GM19468 (cell line): Measurements from ENCODE around the gene TLR1.
"Not testable (repeated sequence)": the region's sequence is repeated elsewhere in the genome, so short reads cannot be mapped to it uniquely, and the experiment has no call there.

Experiments
- ATAC-seq: cut with Tn5 transposase; IDR thresholded peaks from one replicate; pipeline ENCODE4 v1.9.1; 2021; ENCODE audit warnings: mild to moderate bottlenecking, moderate library complexity, moderate number of reproducible peaks; ENCODE audit not compliant: unreplicated experiment; ENCODE audit errors: extremely low read depth

The TLR1 gene

GRCh38 chr4:38779790-38780189 is 24.8 kb downstream of the TLR1 start:
- ATAC-seq, result no peak

- ATAC-seq, result not testable (repeated sequence)
These were observed 26.7 kb downstream of the TLR1 start for GRCh38 chr4:38777925-38778324.

- ATAC-seq, result no peak
These were observed 29.3 kb downstream of the TLR1 start for GRCh38 chr4:38775326-38775725.

- no peak for ATAC-seq
These were observed 30.2 kb downstream of the TLR1 start for GRCh38 chr4:38774181-38774955.

- ATAC-seq, result not testable (repeated sequence)
These were observed 34.3 kb downstream of the TLR1 start for GRCh38 chr4:38770281-38770680.

- no peak for ATAC-seq
These were observed 34.7 kb downstream of the TLR1 start for GRCh38 chr4:38769857-38770256.

GRCh38 chr4:38769441-38769840 is 35.1 kb downstream of the TLR1 start:
- no peak for ATAC-seq

- no peak for ATAC-seq
These were observed 35.6 kb downstream of the TLR1 start for GRCh38 chr4:38768968-38769394.

GRCh38 chr4:38766940-38767339 is 37.7 kb downstream of the TLR1 start:
- ATAC-seq, result not testable (repeated sequence)

- ATAC-seq, result no peak
These were observed 39.2 kb downstream of the TLR1 start for GRCh38 chr4:38765382-38765781.

GRCh38 chr4:38764277-38764676 is 40.3 kb downstream of the TLR1 start:
- ATAC-seq, result no peak

- ATAC-seq, result no peak
These were observed 42.0 kb downstream of the TLR1 start for GRCh38 chr4:38762560-38762959.

- ATAC-seq, result no peak
These were observed 44.8 kb downstream of the TLR1 start for GRCh38 chr4:38759790-38760122.

- ATAC-seq, result no peak
These were observed 45.3 kb downstream of the TLR1 start for GRCh38 chr4:38759113-38759789.

- ATAC-seq, result no peak
These were observed 46.5 kb downstream of the TLR1 start for GRCh38 chr4:38757945-38758600.

GRCh38 chr4:38752941-38753806 is 51.4 kb downstream of the TLR1 start:
- ATAC-seq, result no peak

GRCh38 chr4:38752372-38752940 is 52.1 kb downstream of the TLR1 start:
- peak; percentile 64 for ATAC-seq

GRCh38 chr4:38751341-38752010 is 53.1 kb downstream of the TLR1 start:
- no peak for ATAC-seq

- no peak for ATAC-seq
These were observed 55.3 kb downstream of the TLR1 start for GRCh38 chr4:38749336-38749735.
